GM18511 (cell line): ENCODE data around the gene ACIN1.

Experiments
- ATAC-seq: cut with Tn5 transposase; IDR thresholded peaks from one replicate; pipeline ENCODE4 v1.9.1; 2021; ENCODE audit warnings: mild to moderate bottlenecking, moderate library complexity; ENCODE audit not compliant: unreplicated experiment

ACIN1 gene

DNA sequence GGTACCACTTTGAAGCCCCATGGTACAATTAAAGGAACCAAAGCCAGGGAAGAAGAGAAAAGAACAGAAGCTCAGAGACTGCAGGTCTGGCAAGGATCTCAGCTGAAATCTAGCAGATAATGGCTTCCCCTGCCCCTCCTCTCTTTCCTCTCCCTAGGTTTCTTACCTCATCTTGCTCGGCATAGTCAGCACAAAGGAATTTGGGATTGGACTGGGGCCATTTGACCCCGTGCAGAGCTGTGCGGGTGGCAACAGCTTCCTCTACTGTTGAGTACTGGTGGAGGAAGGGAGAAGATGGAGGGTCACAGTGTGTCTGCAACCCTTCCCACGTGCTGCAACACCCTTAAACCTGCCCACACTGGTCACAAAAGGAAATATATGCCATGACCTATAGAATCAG is 32.9 kb downstream of the ACIN1 start:
- ATAC-seq = no peak

GRCh38 chr14:23060536-23061260 is 34.2 kb downstream of the ACIN1 start:
- no peak for ATAC-seq

DNA sequence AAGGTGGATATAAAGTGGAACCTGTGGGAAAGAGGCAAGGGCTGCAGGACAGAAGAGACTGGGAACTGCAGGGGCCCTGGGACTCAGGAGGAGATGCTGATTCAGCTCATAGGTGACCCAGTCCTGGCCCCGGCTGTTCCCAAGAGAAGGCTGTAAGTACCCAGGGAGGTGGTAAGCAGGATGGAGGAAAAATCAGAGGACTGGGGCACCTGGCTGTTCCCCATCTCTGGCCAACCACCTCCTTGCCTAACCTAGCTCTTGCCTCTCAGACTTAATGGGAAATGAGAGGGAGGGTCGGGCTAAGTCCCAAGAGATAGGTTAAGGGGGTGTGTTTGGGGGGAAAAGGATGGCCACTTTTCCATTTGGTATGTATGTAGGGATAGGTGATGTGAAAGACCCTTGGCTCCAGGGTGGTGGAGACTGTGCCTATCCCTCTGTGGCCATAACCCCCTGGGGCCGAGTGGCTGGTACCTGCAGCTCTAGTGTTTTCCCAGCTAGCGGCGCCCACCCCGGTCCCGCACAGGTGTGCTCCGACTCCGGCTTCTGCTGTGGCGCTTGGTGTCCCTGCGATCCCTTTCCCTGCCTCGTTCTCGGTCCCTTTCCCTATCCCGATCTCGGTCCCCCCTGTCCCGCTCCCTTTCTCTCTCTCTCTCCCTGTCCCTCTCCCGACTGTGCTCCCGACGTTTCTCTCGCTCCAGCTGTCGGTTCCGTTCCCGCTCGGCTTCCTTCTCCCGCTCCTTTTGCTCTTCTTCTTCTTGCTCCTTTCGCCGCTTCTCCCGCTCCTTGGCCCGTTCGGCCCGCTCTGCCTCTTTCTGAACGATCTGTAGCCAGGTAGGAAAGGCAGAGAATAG is 36.1 kb downstream of the ACIN1 start:
- no peak for ATAC-seq

- ATAC-seq = peak; percentile 65
Observed at GRCh38 chr14:23057757-23058653, 36.9 kb downstream of the ACIN1 start.

GRCh38 chr14:23056956-23057756 is 37.8 kb downstream of the ACIN1 start, which contains the start of gene CDH24:
Gene CDH24 (minus strand): TSS chr14:23057520. CDS start chr14:23055733, 1,787 bp downstream.
- peak; percentile 70 for ATAC-seq

DNA sequence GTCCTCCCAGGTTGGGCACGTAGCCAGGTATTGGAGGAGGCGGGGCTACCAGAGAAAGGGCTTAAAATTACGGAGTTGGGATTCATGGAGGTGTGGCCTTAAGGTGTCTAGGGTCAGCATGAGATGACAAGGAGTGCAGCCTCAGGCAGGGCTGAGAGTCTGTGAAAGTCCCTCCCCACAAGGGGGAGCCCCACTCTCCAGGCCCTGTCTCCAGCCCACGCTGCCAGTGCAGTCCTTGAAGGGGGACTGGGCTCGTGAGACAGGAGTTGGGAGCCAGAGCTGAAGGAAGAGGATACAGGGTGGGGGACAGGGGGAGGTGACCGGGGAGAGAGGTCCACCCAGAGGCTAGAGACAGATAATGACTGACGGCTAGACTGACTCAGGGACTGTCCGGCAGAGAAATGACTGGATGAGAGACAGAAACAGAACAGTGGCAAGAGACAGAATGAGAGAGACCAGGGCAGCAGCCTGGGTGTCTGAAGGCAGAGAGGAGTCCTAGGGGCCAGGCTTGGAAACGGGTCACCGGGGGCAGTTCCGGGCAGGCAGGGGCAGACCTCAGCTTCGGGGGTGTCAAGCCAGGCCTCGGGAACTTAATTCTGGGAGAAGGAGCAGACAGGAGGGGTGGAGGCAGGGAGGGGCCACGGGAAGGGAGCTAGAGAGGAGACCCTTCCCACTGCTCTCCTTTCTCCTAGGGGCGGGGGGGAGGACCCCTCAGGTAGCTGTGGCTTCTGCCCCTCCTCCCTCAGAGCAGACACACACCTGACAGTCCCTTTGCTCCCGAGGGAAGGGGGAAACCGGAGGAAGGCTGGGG is 38.6 kb downstream of the ACIN1 start:
- ATAC-seq = peak; percentile 69

- no peak for ATAC-seq
Observed at GRCh38 chr14:23055621-23056144, 39.3 kb downstream of the ACIN1 start.

DNA sequence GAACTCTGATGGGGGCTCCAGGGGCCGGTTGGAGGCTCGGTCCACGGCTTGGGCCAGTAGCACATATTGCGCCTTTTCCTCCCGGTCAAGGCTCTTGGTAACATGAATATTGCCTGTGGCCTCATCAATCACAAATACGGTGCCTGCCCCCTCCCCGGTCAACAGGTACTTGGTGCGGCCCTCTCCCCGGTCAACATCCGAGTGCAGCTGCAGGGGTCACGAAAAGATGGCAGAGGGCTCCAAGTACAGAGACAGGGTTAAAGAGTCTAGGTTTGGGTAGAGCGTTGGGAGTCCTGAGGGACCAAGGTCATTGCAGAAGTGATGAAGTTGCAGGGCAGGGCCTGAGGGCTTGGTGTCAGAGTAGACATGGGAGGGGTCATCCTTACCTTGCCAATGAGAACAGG is 39.8 kb downstream of the ACIN1 start:
- no peak for ATAC-seq

DNA sequence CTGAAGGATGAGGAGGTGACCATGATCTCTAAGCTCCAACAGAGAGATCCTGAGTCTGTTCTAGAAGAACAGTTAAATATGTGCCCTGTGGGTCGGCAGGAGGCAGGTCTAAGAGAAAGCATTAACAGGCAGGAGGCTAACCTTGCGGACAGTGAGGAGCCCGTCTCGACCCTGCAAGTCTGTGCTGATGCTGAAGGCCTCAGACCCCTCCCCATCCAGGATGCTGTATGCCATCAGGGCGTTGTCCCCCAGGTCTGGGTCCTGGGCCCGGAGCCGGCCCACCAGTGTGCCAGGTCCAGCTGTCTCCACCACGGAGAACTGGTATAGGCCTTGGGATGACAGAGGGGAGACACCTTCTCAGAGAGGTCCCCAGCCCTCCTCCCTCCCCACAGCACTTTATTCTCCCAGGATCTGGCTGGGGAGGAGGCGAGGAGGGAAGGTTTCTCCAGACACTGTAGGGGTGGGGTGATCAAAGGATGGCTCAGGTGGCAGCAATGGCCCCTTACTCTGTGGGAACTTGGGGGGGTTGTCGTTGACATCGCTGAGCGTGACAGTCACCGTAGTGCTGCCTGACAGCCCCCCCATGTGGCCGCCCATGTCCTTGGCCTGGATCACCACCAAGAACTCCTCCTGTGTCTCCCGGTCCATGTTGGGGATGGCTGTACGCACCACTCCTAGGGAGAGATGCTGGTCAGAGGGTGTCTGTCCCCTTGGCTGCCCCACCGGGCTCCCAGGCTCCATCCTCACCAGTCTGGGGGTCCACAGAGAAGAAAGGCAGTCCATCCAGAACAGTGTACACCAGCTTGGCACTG is 40.7 kb downstream of the ACIN1 start:
- ATAC-seq = no peak

GRCh38 chr14:23053426-23053825 is 41.5 kb downstream of the ACIN1 start:
- no peak for ATAC-seq

DNA sequence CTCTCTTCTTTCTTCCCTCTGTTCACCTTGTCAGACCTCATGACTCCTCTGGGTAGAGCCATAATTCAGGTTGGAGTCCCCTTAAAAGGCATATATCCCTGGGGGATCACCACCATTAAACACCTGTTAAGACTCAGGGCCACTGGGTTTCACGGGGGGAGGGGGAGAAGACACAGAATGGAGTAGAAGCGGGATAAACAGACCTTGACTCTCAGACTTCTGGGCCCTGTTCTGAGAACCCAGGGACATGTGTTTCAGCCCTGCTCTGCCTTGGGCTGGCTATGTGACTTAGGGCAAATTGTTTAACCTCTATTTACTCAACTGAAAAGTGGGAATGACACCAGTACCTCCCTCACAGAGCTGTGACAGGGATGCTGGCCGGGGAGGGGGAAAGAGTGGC is 42.3 kb downstream of the ACIN1 start:
- ATAC-seq = no peak

DNA sequence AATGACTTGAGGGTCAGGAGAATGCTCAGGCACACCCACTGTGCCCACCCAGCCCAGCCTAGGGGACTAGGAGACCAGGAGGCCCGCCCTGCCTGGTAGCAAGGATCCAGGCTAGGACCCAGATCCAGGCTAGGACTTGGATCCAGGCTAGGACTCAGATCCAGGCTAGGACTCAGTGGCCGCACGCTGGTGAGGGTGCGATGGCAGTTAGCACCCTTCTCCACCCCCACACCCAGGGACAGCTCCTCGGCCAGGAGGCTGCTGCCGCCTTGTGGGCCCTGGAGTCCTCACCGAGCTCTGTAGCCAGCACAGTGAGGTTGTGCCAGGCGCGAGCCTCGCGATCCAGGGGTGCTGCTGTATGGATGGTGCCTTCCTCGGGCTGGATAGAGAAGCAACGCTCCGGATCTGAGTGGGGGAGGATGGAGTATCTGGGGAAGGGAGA is 42.7 kb downstream of the ACIN1 start:
- no peak for ATAC-seq

DNA sequence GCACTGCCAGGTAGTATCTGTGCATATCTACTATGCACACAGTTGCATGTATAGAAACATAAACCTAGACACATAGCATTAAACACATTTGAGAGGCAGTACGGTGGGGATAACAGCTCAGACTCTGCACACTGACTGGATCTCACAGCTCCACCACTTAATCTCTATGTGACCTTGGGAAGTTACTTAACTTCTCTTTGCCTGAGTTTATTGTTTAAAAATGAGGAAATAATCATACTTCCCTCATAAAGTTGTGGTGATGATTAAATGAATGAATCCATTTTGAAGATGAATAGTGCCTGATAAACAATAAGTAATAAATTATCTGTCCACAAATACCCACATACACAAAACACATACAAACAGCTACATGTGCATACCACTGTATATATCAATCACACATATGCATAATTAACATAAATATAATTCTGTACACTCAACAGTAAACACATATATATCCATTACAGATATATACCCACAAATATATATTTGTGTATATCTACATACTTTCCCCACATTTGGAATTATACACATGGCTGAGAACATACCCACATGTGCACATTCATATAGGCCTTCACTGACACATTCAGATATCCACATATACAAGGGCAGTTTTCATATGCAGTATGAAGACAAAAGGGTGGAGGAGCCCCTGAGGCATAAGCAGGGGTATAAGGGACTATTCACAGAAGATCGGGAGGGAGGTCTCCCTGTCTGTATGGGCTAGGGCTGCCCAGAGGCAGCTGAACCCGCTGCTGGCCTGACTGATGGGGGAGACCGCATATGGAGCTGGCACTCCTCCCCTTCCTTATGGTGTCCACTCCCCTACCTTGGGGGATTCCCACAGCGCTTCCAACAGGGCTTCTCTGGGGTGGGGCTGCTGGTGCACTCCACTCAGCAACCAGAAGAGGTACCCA is 43.5 kb downstream of the ACIN1 start:
- ATAC-seq = no peak

GRCh38 chr14:23049011-23049410 is 45.9 kb downstream of the ACIN1 start:
- no peak for ATAC-seq

DNA sequence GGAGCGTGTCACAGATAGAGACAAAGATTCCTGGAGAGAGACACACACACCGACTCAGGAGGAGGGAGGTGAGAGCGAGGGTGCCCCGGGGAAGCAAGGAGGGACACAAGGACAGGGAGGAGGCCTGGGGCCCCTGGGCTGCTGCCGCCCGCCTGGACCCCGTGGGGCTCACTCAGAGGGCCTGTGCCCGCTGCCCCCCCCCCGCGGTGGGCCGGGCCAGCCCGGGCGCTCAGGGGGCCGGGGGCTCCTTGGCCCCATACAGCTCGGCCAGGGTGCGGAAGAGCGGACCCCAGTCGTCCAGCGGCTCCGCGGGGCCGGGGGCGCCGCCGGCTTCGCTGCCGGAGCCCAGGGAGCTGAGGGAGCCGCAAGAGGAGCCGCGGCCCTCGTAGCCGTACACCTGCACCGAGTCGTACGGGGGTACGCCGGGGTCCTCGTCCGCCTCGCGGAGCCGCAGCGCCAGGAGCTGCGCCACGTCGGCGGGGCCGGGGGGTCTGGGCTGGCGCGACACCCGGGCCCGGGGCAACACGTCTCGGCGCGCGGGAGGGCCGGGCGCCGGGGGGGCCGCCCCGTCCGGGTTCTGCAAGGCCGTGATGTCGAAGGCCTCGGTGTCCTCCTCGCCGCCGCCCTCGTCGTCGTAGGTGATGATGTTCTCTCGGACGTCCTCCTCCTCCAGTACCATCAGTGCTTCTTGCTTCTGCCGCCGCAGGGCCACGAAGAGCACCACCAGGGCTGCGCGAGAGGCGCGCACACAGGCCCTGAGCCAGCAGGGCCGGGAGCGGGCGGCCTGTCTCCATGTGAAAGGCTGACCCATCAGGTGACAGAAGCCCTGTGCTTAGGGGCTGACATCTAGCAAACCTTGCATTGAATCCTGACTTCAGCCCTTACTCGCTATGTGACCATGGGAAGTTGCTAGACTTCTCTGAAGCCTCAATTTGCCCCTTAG is 46.9 kb downstream of the ACIN1 start:
- no peak for ATAC-seq

DNA sequence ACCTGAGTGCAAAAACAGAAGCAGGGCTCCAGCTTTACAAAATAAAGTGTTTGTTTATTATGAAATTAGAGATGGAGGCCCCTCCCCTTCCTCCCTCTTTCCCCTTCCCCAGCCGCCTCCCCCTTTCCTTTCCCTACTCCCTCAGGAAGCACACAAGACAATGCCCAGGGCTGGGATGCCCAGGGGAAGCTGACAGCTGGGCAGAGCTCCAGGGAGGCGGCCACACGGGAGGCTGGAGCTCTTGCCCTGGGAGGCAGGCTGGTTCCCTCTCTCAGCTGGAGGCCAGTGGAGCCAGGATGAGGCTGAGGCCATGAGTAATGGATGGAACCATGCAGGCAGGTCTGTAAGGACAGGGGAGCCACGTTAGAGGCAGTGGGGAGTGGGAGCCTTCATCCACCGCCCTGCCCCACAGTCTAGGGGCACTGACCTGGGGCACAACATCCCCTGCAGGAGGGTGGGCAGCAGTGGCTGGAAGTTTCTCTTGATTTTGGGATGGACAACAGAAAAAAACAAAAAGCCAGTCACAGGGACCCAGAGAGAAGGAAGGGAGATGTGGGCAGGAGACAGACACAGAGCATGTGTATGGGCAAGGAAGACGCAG is 47.8 kb downstream of the ACIN1 start:
- no peak for ATAC-seq
